MM.1S (cell line): ENCODE measurements around the gene EGLN3.

Experiments used
- EZH2 ChIP-seq: fragments of 300-600 bp; sonication (generic); optimal IDR thresholded peaks from 2 replicates; pipeline ENCODE3; 2017; ENCODE audit warnings: low read depth, mild to moderate bottlenecking, antibody characterized with exemption, low read length, mixed read lengths
- EZH2phosphoT487 ChIP-seq: fragments of 300-600 bp; sonication (generic); IDR thresholded peaks from 2 replicates; pipeline ENCODE4 v1.6.1; 2018; ENCODE audit warnings: antibody characterized with exemption, low read length
- TF ChIP-seq, protein P1 (sequence below): fragments of 300-600 bp; sonication (generic); IDR thresholded peaks from 2 replicates; pipeline ENCODE4 v1.5.1; 2016; ENCODE audit warnings: antibody characterized with exemption, low read length, mixed read lengths

DNA sequence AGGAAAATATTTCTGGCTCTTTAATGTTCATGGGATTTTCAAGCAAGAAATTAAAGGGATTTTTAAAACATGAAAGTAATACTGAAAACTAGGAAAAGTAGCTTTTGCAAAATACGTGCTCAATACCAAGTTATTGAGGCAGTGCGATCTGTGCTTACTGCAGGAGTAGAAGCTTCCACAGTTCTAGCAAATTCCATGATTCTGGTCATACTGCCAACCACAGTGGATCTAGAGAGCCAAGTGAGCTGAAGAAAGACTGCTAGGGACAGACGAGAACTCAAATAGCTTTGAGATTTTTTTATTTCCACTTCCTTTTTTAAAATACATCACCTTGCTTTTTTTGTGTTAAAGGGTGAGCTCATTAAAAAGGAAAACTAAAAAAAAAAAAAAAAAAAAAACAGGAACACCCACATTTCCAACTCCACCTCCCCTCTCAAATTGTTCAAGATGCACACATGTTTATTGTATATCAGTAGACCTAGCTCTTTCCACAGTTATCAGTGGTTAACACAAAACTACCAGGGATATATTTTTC is 26.2 kb downstream of the EGLN3 start:
- TF ChIP-seq EZH2 (no peak), EZH2phosphoT487 (no peak)
- TF ChIP-seq, protein P1, sequence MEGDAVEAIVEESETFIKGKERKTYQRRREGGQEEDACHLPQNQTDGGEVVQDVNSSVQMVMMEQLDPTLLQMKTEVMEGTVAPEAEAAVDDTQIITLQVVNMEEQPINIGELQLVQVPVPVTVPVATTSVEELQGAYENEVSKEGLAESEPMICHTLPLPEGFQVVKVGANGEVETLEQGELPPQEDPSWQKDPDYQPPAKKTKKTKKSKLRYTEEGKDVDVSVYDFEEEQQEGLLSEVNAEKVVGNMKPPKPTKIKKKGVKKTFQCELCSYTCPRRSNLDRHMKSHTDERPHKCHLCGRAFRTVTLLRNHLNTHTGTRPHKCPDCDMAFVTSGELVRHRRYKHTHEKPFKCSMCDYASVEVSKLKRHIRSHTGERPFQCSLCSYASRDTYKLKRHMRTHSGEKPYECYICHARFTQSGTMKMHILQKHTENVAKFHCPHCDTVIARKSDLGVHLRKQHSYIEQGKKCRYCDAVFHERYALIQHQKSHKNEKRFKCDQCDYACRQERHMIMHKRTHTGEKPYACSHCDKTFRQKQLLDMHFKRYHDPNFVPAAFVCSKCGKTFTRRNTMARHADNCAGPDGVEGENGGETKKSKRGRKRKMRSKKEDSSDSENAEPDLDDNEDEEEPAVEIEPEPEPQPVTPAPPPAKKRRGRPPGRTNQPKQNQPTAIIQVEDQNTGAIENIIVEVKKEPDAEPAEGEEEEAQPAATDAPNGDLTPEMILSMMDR = no peak
